ENCODE data around the gene SENP3. TPM values are rescaled to one million over a fixed set of nuclear protein-coding genes. Genes with fewer than 3 reads are reported as not detected.

SENP3 gene
- 49.6 and 55.8 TPM in 2 replicates for total RNA-seq

GRCh38 chr17:7561589-7562207 is at the start of gene SENP3:
Gene SENP3, plus strand, starts transcription at chr17:7561919. Its CDS starts 1,158 bp downstream, at chr17:7563077.
- H3K27me3 Mint-ChIP-seq, result no peaks in the 10 kb centered on the region
- H3K9me3 Mint-ChIP-seq, result no peaks in the 10 kb centered on the region
- ChIA-PET CTCF (interaction anchor here (0.8 to 6.1 kb wide), 25 partner anchors 9 to 516 kb away, joined by 3 to 364 read pairs (median 8); partner anchors contain the start of genes ACAP1, FXR2, MPDU1 and SOX15), POLR2A (interaction anchor here (0.8 to 7.9 kb wide), 22 partner anchors 10 to 310 kb away, joined by 3 to 98 read pairs (median 12); partner anchors contain the start of genes ACAP1, CD68, CTDNEP1 and MPDU1)
- H3K4me1 Mint-ChIP-seq, result peaks cover 54% of the 10 kb centered on the region
- H3K27ac Mint-ChIP-seq, result peak within 1 kb of the TSS; percentile 96
- H3K4me3 Mint-ChIP-seq, result peak within 1 kb of the TSS; percentile 92
- H3K36me3 Mint-ChIP-seq (ENCODE audit: low read depth), result peaks cover 47% of the 10 kb centered on the region
- TF ChIP-seq CTCF (IDR thresholded peaks at IDR 0.05), result no peak
- ATAC-seq (ENCODE audit: low read depth) (peak; percentile 69), DNase-seq (peak; percentile 92)
- intact Hi-C loops (cut with micrococcal nuclease), result loop anchor here (1.0 kb wide), 13 partner anchors 9 to 281 kb away; partner anchors contain the start of genes FXR2, KCTD11, MPDU1 and POLR2A

- DNase-seq, result no peak
- no peak overlapping the region for H3K27ac Mint-ChIP-seq
- H3K4me3 Mint-ChIP-seq, result no peak overlapping the region
- intact Hi-C loops (cut with micrococcal nuclease), result no loop called here
- ChIA-PET CTCF (interaction anchor here (1.6 to 14.2 kb wide), 2 partner anchors 47 to 77 kb away, joined by 13 to 364 read pairs; partner anchors contain the start of genes SENP3, SOX15 and TNFSF13), POLR2A (interaction anchor here (4.4 kb wide), 1 partner anchor 47 kb away, joined by 98 read pairs; the partner anchor contains the start of genes SENP3 and TNFSF13)
- no peak for TF ChIP-seq CTCF (IDR thresholded peaks at IDR 0.05)
- H3K36me3 Mint-ChIP-seq (ENCODE audit: low read depth), result peaks cover 75% of the 10 kb centered on the region
- no peaks in the 10 kb centered on the region for H3K27me3 Mint-ChIP-seq
- no peak for ATAC-seq (ENCODE audit: low read depth)
- no peaks in the 10 kb centered on the region for H3K9me3 Mint-ChIP-seq
- no peaks in the 10 kb centered on the region for H3K4me1 Mint-ChIP-seq
Observed at GRCh38 chr17:7512105-7512504, 49.6 kb upstream of the SENP3 start.

- CTCF ChIA-PET, result interaction anchor here (0.7 to 14.2 kb wide), 13 partner anchors 9 to 179 kb away, joined by 3 to 364 read pairs (median 9); partner anchors contain the start of genes SENP3, SOX15, TMEM95 and TNFSF13
- Mint-ChIP-seq H3K27ac (no peak overlapping the region), H3K4me1 (no peaks in the 10 kb centered on the region), H3K27me3 (no peaks in the 10 kb centered on the region), H3K4me3 (no peak overlapping the region), H3K9me3 (no peaks in the 10 kb centered on the region), H3K36me3 (ENCODE audit: low read depth) (peaks cover 67% of the 10 kb centered on the region)
- intact Hi-C loops (cut with micrococcal nuclease), result no loop called here
- ATAC-seq (ENCODE audit: low read depth), result no peak
- no peak for DNase-seq
- no peak for TF ChIP-seq CTCF (IDR thresholded peaks at IDR 0.05)
- POLR2A ChIA-PET, result interaction anchor here (0.9 to 4.4 kb wide), 4 partner anchors 29 to 76 kb away, joined by 4 to 98 read pairs (median 5); partner anchors contain the start of genes POLR2A, SENP3 and TNFSF13
Observed at GRCh38 chr17:7512824-7513540, 48.7 kb upstream of the SENP3 start.

GRCh38 chr17:7513850-7514419 is 47.8 kb upstream of the SENP3 start:
- intact Hi-C loops (cut with micrococcal nuclease), result loop anchor here (1.0 to 2.0 kb wide), 4 partner anchors 47 to 174 kb away; partner anchors contain the start of genes SENP3 and WRAP53
- Mint-ChIP-seq H3K27me3 (no peaks in the 10 kb centered on the region), H3K4me1 (no peaks in the 10 kb centered on the region), H3K27ac (no peak overlapping the region), H3K4me3 (no peak overlapping the region), H3K9me3 (no peaks in the 10 kb centered on the region), H3K36me3 (ENCODE audit: low read depth) (peaks cover 57% of the 10 kb centered on the region)
- DNase-seq (no peak), ATAC-seq (ENCODE audit: low read depth) (no peak)
- ChIA-PET POLR2A (interaction anchor here (0.6 to 4.4 kb wide), 6 partner anchors 9 to 75 kb away, joined by 3 to 98 read pairs (median 6); partner anchors contain the start of genes POLR2A, SENP3 and TNFSF13), CTCF (interaction anchor here (0.8 to 14.2 kb wide), 24 partner anchors 9 to 303 kb away, joined by 3 to 364 read pairs (median 5); partner anchors contain the start of genes MPDU1, SENP3, SOX15 and TMEM95)
- no peak for TF ChIP-seq CTCF (IDR thresholded peaks at IDR 0.05)

All from activated B cell treated with CpG ODN at 0.5 μM for 24 hours (primary cell).